Umbilical cord (tissue), 2 donors: ENCODE measurements around the gene ZGRF1. TPM values are rescaled to one million over a fixed set of nuclear protein-coding genes. Genes with fewer than 3 reads are reported as not detected.
"Not testable (repeated sequence)": the region's sequence is repeated elsewhere in the genome, so short reads cannot be mapped to it uniquely, and the experiment has no call there.

Source experiments
- DNase-seq: peaks from one replicate; pipeline ENCODE4 v3.0.0-alpha.2; 2015; ENCODE audit warnings: low spot score
- total RNA-seq: library from RNA; depleted of rRNA; stranded (reverse); fragments of >200 nt; gene quantifications from one replicate; pipeline ENCODE4 v1.2.3, GENCODE V29; 2014; ENCODE audit warnings: low replicate concordance; ENCODE audit not compliant: insufficient read depth

Gene ZGRF1
- total RNA-seq, 1 donor from 2014 or later = 11.1 TPM

- no peak for DNase-seq
These were observed 120.1 kb downstream of the ZGRF1 start for GRCh38 chr4:112516471-112517066.

- DNase-seq = no peak
These were observed 120.6 kb downstream of the ZGRF1 start, which contains the start of gene NEUROG2 for GRCh38 chr4:112516066-112516470. NEUROG2 (minus strand) TSS chr4:112516180; CDS start chr4:112515475, 705 bp downstream.

- no peak for DNase-seq
These were observed 121.3 kb downstream of the ZGRF1 start for GRCh38 chr4:112515198-112516065.

- DNase-seq = no peak
These were observed 122.0 kb downstream of the ZGRF1 start for GRCh38 chr4:112514647-112515197.

GRCh38 chr4:112513971-112514646, 122.6 kb downstream of the ZGRF1 start:
- no peak for DNase-seq

GRCh38 chr4:112511803-112512118, 124.9 kb downstream of the ZGRF1 start:
- no peak for DNase-seq

- DNase-seq = no peak
These were observed 125.5 kb downstream of the ZGRF1 start for GRCh38 chr4:112511093-112511802.

- DNase-seq = no peak
These were observed 126.2 kb downstream of the ZGRF1 start for GRCh38 chr4:112510291-112511092.

GRCh38 chr4:112509243-112510141, 127.2 kb downstream of the ZGRF1 start:
- DNase-seq = no peak

GRCh38 chr4:112508356-112508755, 128.4 kb downstream of the ZGRF1 start:
- DNase-seq = no peak

- DNase-seq = no peak
These were observed 131.9 kb downstream of the ZGRF1 start for GRCh38 chr4:112504807-112505206.

GRCh38 chr4:112502871-112503270, 133.8 kb downstream of the ZGRF1 start:
- no peak for DNase-seq

- DNase-seq = no peak
These were observed 144.4 kb downstream of the ZGRF1 start for GRCh38 chr4:112492321-112492720.

GRCh38 chr4:112490808-112491207, 145.9 kb downstream of the ZGRF1 start:
- DNase-seq = not testable (repeated sequence)

Other genes starting within 250 kb of the ZGRF1 start
- gene NEUROG2, start 120.7 kb downstream of the ZGRF1 start, total RNA-seq = 2.2 TPM
- 30.6 TPM for gene LARP7, start 234 bp upstream of the ZGRF1 start, total RNA-seq